K562 (cell line): ENCODE measurements around the gene FASN. TPM values are rescaled to one million over a fixed set of nuclear protein-coding genes. Genes with fewer than 3 reads are reported as not detected.

Experiments
- BCLAF1 ChIP-seq, 2 experiments: fragments of 450-650 bp in 1 of 2; IDR thresholded peaks; 2 replicates each; pipeline ENCODE4 v1.6.1; 2011 to 2017; ENCODE audit warnings: low read depth in 2 of 2, antibody characterized with exemption in 1 of 2, borderline replicate concordance in 1 of 2, low read length in 1 of 2, mild to moderate bottlenecking in 1 of 2, mixed read lengths in 1 of 2; ENCODE audit not compliant: control insufficient read depth in 1 of 2
- CUX1 ChIP-seq: fragments of 200-800 bp; sonication (Bioruptor generic); IDR thresholded peaks from 2 replicates; pipeline ENCODE4 v1.6.1; 2016; ENCODE audit warnings: missing genetic modification characterization, missing compliant biosample characterization
- FUS ChIP-seq: fragments of 200-400 bp; formaldehyde crosslinking; optimal IDR thresholded peaks from 2 replicates; pipeline ENCODE3; 2017; ENCODE audit warnings: low read depth, low read length
- HOMEZ ChIP-seq: fragments of 250-450 bp; sonication (Bioruptor Pico); IDR thresholded peaks from 2 replicates; pipeline ENCODE4 v1.4.0; 2020; ENCODE audit warnings: mild to moderate bottlenecking, moderate library complexity
- HSF4 ChIP-seq: fragments of 250-450 bp; sonication (Bioruptor Pico); IDR thresholded peaks from 2 replicates; pipeline ENCODE4 v2.1.2; 2022; ENCODE audit warnings: mild to moderate bottlenecking, moderate library complexity, borderline replicate concordance
- IFI16 ChIP-seq: fragments of 250-450 bp; sonication (Bioruptor Pico); IDR thresholded peaks from 2 replicates; pipeline ENCODE4 v2.1.2; 2022; ENCODE audit warnings: mild to moderate bottlenecking, inconsistent platforms
- KAT8 ChIP-seq: fragments of 450-650 bp; IDR thresholded peaks from 2 replicates; pipeline ENCODE4 v1.6.1; 2016; ENCODE audit warnings: low read depth, mild to moderate bottlenecking
- KDM5B ChIP-seq: fragments of 200-600 bp; sonication (generic); IDR thresholded peaks from 2 replicates; pipeline ENCODE4 v1.6.1; 2012; ENCODE audit warnings: low read depth, mild to moderate bottlenecking, moderate library complexity, low read length, control low read depth, inconsistent platforms; ENCODE audit not compliant: insufficient replicate concordance
- L3MBTL2 ChIP-seq: fragments of 450-650 bp; IDR thresholded peaks from 2 replicates; pipeline ENCODE4 v1.6.1; 2016; ENCODE audit warnings: mild to moderate bottlenecking, moderate library complexity
- PPARD ChIP-seq: fragments of 250-450 bp; sonication (Bioruptor Pico); IDR thresholded peaks from 2 replicates; pipeline ENCODE4 v1.8.0; 2022; ENCODE audit warnings: inconsistent platforms, mild to moderate bottlenecking, moderate library complexity
- SAFB2 ChIP-seq: fragments of 200-400 bp; formaldehyde crosslinking; IDR thresholded peaks from 2 replicates; pipeline ENCODE4 v1.6.1; 2018; ENCODE audit warnings: borderline replicate concordance, low read length, low read depth, moderate library complexity; ENCODE audit not compliant: severe bottlenecking
- SP2 ChIP-seq: IDR thresholded peaks from 2 replicates; pipeline ENCODE4 v1.6.1; 2011; ENCODE audit warnings: mild to moderate bottlenecking, low read depth, low read length, moderate library complexity; ENCODE audit not compliant: poor library complexity, severe bottlenecking; ENCODE audit errors: extremely low read depth
- U2AF1 ChIP-seq: fragments of 200-400 bp; formaldehyde crosslinking; optimal IDR thresholded peaks from 2 replicates; pipeline ENCODE3; 2017; ENCODE audit warnings: mild to moderate bottlenecking, low read depth, low read length, moderate library complexity
- ZBTB34 ChIP-seq: fragments of 250-450 bp; sonication (Bioruptor Pico); IDR thresholded peaks from 2 replicates; pipeline ENCODE4 v1.8.0; 2021; ENCODE audit warnings: mild to moderate bottlenecking, moderate library complexity
- ZKSCAN8 ChIP-seq: fragments of 200-800 bp; sonication (Bioruptor generic); IDR thresholded peaks from 2 replicates; pipeline ENCODE4 v1.6.1; 2016; ENCODE audit warnings: missing genetic modification characterization, missing compliant biosample characterization
- polyA plus RNA-seq, 8 experiments: library from polyadenylated mRNA; depleted of rRNA in 4 of 8; stranded (reverse) in 5 of 8; unstranded in 3 of 8; fragments of >200 nt; fragmentation: Nextera tagmentation in 2 of 8; fragmentation: Illumina TruSeq in 1 of 8; extraction: Ambion mirVana in 2 of 8; extraction: Trizol in 1 of 8; gene quantifications; 2 replicates each; pipeline versions ENCODE4 v1.2.1 to v1.2.3, GENCODE V29; 2011 to 2014; ENCODE audit warnings: inconsistent platforms in 1 of 8, missing spikeins in 1 of 8
- total RNA-seq, 7 experiments: library from RNA; depleted of rRNA in 6 of 7; stranded (reverse); fragments of >200 nt in 6 of 7; fragmentation: Illumina TruSeq in 2 of 7; extraction: Trizol in 2 of 7; gene quantifications; 2 replicates each; pipeline versions ENCODE4 v1.2.1 to v1.2.3, GENCODE V29; 2011 to 2021; ENCODE audit warnings: low replicate concordance in 1 of 7

FASN gene
- total and polyA plus RNA-seq, 9 of the 15 experiments (the other 6 are each of a cell fraction or from before 2014, with no cell fraction given), result 0.15 to 663 (median 49.9) TPM

GRCh38 chr17:82031885-82032627, 66.0 kb downstream of the FASN start (continued):
- TF ChIP-seq BCLAF1 (IDR thresholded peaks at IDR 0.05; ENCODE audit: borderline replicate concordance in 1 of 2, control insufficient read depth in 1 of 2, low read depth in 2 of 2, low read length in 1 of 2) (no peak), SP2 (no peak), L3MBTL2 (peak; percentile 84), FUS (no peak), U2AF1 (peak; percentile 44), KAT8 (no peak), CUX1 (CRISPR knock-in tag) (no peak), ZBTB34 (CRISPR knock-in tag) (no peak), PPARD (CRISPR knock-in tag) (no peak), HSF4 (CRISPR knock-in tag) (no peak), IFI16 (CRISPR knock-in tag) (no peak), SAFB2 (no peak), ZKSCAN8 (no peak), HOMEZ (CRISPR knock-in tag) (no peak), KDM5B (peak; percentile 52)
